ENCODE measurements around the gene ANKRD37. TPM values are rescaled to one million over a fixed set of nuclear protein-coding genes. Genes with fewer than 3 reads are reported as not detected.

The ANKRD37 gene
- total RNA-seq, 1 donor from 2014 or later: 1.4 TPM

DNA sequence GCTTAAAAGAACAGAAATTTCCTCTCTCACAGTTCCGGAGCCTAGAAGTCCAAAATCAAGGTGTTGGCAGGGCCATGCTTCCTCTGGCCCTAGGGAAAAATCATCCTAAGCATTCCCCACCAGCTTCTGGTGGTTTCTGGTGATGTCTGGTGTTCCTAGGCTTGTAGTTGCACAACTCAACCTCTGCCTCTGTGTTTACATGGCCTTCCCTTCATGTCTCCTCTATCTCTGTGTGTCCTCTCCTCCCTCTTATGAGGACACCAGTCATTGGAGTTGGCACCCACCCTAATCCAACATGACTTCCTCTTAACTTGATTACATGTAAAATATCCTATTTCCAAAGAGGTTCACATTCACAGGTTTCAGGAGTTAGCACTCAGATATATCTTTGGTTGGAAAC lies 16.3 kb upstream of the ANKRD37 start:
- Mint-ChIP-seq H3K36me3 (ENCODE audit: insufficient read depth) (peaks cover 15% of the 10 kb centered on the region), H3K9me3 (ENCODE audit: low read depth) (peaks cover 11% of the 10 kb centered on the region), H3K4me3 (ENCODE audit: low read depth) (no peak overlapping the region), H3K27me3 (no peaks in the 10 kb centered on the region), H3K27ac (no peak overlapping the region), H3K4me1 (ENCODE audit: low read depth) (peaks cover 12% of the 10 kb centered on the region)
- no peak for TF ChIP-seq CTCF (IDR thresholded peaks at IDR 0.05; ENCODE audit: unreplicated experiment)
- DNase-seq (ENCODE audit: low spot score, unreplicated experiment): no peak

GRCh38 chr4:185381288-185382196 lies 15.1 kb upstream of the ANKRD37 start:
- no peak for DNase-seq (ENCODE audit: low spot score, unreplicated experiment)
- no peak for TF ChIP-seq CTCF (IDR thresholded peaks at IDR 0.05; ENCODE audit: unreplicated experiment)
- H3K4me1 Mint-ChIP-seq (ENCODE audit: low read depth): peaks cover 12% of the 10 kb centered on the region
- H3K9me3 Mint-ChIP-seq (ENCODE audit: low read depth): peaks cover 11% of the 10 kb centered on the region
- no peak overlapping the region for H3K27ac Mint-ChIP-seq
- H3K27me3 Mint-ChIP-seq: no peaks in the 10 kb centered on the region
- no peak overlapping the region for H3K4me3 Mint-ChIP-seq (ENCODE audit: low read depth)
- H3K36me3 Mint-ChIP-seq (ENCODE audit: insufficient read depth): peaks cover 15% of the 10 kb centered on the region

- Mint-ChIP-seq H3K4me3 (ENCODE audit: low read depth) (no peak overlapping the region), H3K9me3 (ENCODE audit: low read depth) (peaks cover 11% of the 10 kb centered on the region), H3K4me1 (ENCODE audit: low read depth) (peaks cover 9% of the 10 kb centered on the region), H3K27ac (no peak overlapping the region), H3K27me3 (no peaks in the 10 kb centered on the region), H3K36me3 (ENCODE audit: insufficient read depth) (peaks cover 15% of the 10 kb centered on the region)
- no peak for TF ChIP-seq CTCF (IDR thresholded peaks at IDR 0.05; ENCODE audit: unreplicated experiment)
- no peak for DNase-seq (ENCODE audit: low spot score, unreplicated experiment)
These were observed 13.9 kb upstream of the ANKRD37 start for GRCh38 chr4:185382754-185383153.

- Mint-ChIP-seq H3K27ac (no peak overlapping the region), H3K27me3 (no peaks in the 10 kb centered on the region), H3K36me3 (ENCODE audit: insufficient read depth) (peaks cover 13% of the 10 kb centered on the region), H3K9me3 (ENCODE audit: low read depth) (peaks cover 11% of the 10 kb centered on the region), H3K4me1 (ENCODE audit: low read depth) (peaks cover 2% of the 10 kb centered on the region), H3K4me3 (ENCODE audit: low read depth) (no peak overlapping the region)
- no peak for DNase-seq (ENCODE audit: low spot score, unreplicated experiment)
- no peak for TF ChIP-seq CTCF (IDR thresholded peaks at IDR 0.05; ENCODE audit: unreplicated experiment)
These were observed 13.2 kb upstream of the ANKRD37 start for GRCh38 chr4:185383451-185383850.

- peaks cover 11% of the 10 kb centered on the region for H3K36me3 Mint-ChIP-seq (ENCODE audit: insufficient read depth)
- H3K9me3 Mint-ChIP-seq (ENCODE audit: low read depth): peaks cover 11% of the 10 kb centered on the region
- H3K4me1 Mint-ChIP-seq (ENCODE audit: low read depth): no peaks in the 10 kb centered on the region
- H3K27me3 Mint-ChIP-seq: no peaks in the 10 kb centered on the region
- DNase-seq (ENCODE audit: low spot score, unreplicated experiment): no peak
- H3K4me3 Mint-ChIP-seq (ENCODE audit: low read depth): no peak overlapping the region
- no peak overlapping the region for H3K27ac Mint-ChIP-seq
- TF ChIP-seq CTCF (IDR thresholded peaks at IDR 0.05; ENCODE audit: unreplicated experiment): no peak
These were observed 12.6 kb upstream of the ANKRD37 start for GRCh38 chr4:185384061-185384460.

All from progenitor cell of endocrine pancreas (in vitro differentiated cells).